HG03439 (cell line): Measurements from ENCODE around the gene MYO1D.
A peak's percentile ranks its signal among the peaks of the same experiment; 100 is the strongest.
"Not testable (repeated sequence)": the region's sequence is repeated elsewhere in the genome, so short reads cannot be mapped to it uniquely, and the experiment has no call there.

Experiments used
- ATAC-seq: cut with Tn5 transposase; IDR thresholded peaks from one replicate; pipeline ENCODE4 v1.9.1; 2021; ENCODE audit warnings: mild to moderate bottlenecking, moderate library complexity; ENCODE audit not compliant: unreplicated experiment

The MYO1D gene

GRCh38 chr17:32551186-32551955 is 325.6 kb downstream of the MYO1D start:
- ATAC-seq, result peak; percentile 56

- ATAC-seq, result no peak
Measured at GRCh38 chr17:32549559-32549958, 327.4 kb downstream of the MYO1D start.

GRCh38 chr17:32546031-32546444 is 330.9 kb downstream of the MYO1D start:
- ATAC-seq, result no peak

- ATAC-seq, result no peak
Measured at GRCh38 chr17:32542186-32542585, 334.7 kb downstream of the MYO1D start.

GRCh38 chr17:32541640-32542039 is 335.3 kb downstream of the MYO1D start:
- no peak for ATAC-seq

GRCh38 chr17:32536736-32537643 is 339.9 kb downstream of the MYO1D start:
- ATAC-seq, result no peak

GRCh38 chr17:32533296-32533695 is 343.6 kb downstream of the MYO1D start:
- no peak for ATAC-seq

GRCh38 chr17:32529604-32530003 is 347.3 kb downstream of the MYO1D start:
- no peak for ATAC-seq

- no peak for ATAC-seq
Measured at GRCh38 chr17:32528825-32529224, 348.1 kb downstream of the MYO1D start.

GRCh38 chr17:32527146-32527545 is 349.8 kb downstream of the MYO1D start:
- no peak for ATAC-seq

- ATAC-seq, result no peak
Measured at GRCh38 chr17:32525122-32525521, 351.8 kb downstream of the MYO1D start.

- not testable (repeated sequence) for ATAC-seq
Measured at GRCh38 chr17:32524553-32524880, 352.4 kb downstream of the MYO1D start.

GRCh38 chr17:32523827-32524552 is 352.9 kb downstream of the MYO1D start:
- ATAC-seq, result peak; percentile 51

- ATAC-seq, result peak; percentile 57
Measured at GRCh38 chr17:32523017-32523680, 353.8 kb downstream of the MYO1D start.

GRCh38 chr17:32520737-32521404 is 356.1 kb downstream of the MYO1D start:
- no peak for ATAC-seq

- no peak for ATAC-seq
Measured at GRCh38 chr17:32520104-32520701, 356.7 kb downstream of the MYO1D start.

- no peak for ATAC-seq
Measured at GRCh38 chr17:32519228-32520103, 357.5 kb downstream of the MYO1D start.

- no peak for ATAC-seq
Measured at GRCh38 chr17:32518646-32519227, 358.2 kb downstream of the MYO1D start.

GRCh38 chr17:32517982-32518381 is 358.9 kb downstream of the MYO1D start:
- no peak for ATAC-seq
